Activated CD4-positive, alpha-beta T cell treated with anti-CD3 and anti-CD28 coated beads for 24 hours (primary cell): ENCODE results near the gene PNMA3.
"Not testable (repeated sequence)": the region's sequence is repeated elsewhere in the genome, so short reads cannot be mapped to it uniquely, and the experiment has no call there.

ENCODE experiments used
- DNase-seq, 2 donors: peaks; one replicate each; pipeline ENCODE4 v3.0.0-alpha.2; 2020; ENCODE audit warnings: low read depth in 2 of 2

The PNMA3 gene

GRCh38 chrX:153073331-153073730 is 17.1 kb downstream of the PNMA3 start:
- not testable (repeated sequence) for DNase-seq

- DNase-seq = no peak
These were observed 18.1 kb downstream of the PNMA3 start for GRCh38 chrX:153074262-153074899.

GRCh38 chrX:153074935-153075334 is 18.7 kb downstream of the PNMA3 start:
- no peak for DNase-seq

GRCh38 chrX:153075366-153075765 is 19.1 kb downstream of the PNMA3 start:
- no peak for DNase-seq

GRCh38 chrX:153077437-153078135 is 21.3 kb downstream of the PNMA3 start:
- DNase-seq = not testable (repeated sequence)

- not testable (repeated sequence) for DNase-seq
These were observed 27.1 kb downstream of the PNMA3 start for GRCh38 chrX:153083238-153083923.

- no peak for DNase-seq
These were observed 46.1 kb downstream of the PNMA3 start for GRCh38 chrX:153102418-153102817.

GRCh38 chrX:153104959-153105358 is 48.7 kb downstream of the PNMA3 start:
- not testable (repeated sequence) for DNase-seq

GRCh38 chrX:153106092-153106801 is 50.0 kb downstream of the PNMA3 start:
- not testable (repeated sequence) for DNase-seq
